OCI-LY1 (cell line): ENCODE data around the gene PLCD1.
A peak's percentile ranks its signal among the peaks of the same experiment; 100 is the strongest.

Experiments used
- CTCF ChIP-seq: fragments of 200-600 bp; sonication (generic), shearing (Covaris generic); IDR thresholded peaks from 2 replicates; pipeline ENCODE4 v1.5.1; 2017; ENCODE audit warnings: mild to moderate bottlenecking, antibody characterized with exemption, low read length, moderate library complexity, mixed read lengths
- EZH2 ChIP-seq: fragments of 200-600 bp; sonication (generic), shearing (Covaris generic); IDR thresholded peaks from 2 replicates; pipeline ENCODE4 v1.8.0; 2017; ENCODE audit warnings: borderline replicate concordance, mixed run types, mild to moderate bottlenecking, antibody characterized with exemption, low read length, moderate library complexity, mixed read lengths

GRCh38 chr3:37963635-37964034, 65.8 kb downstream of the PLCD1 start:
- TF ChIP-seq EZH2 (no peak), CTCF (0 out of 2 replicates have a peak, but pooled peaks have one; percentile 8)
